Activated effector memory CD4-positive, alpha-beta T cell treated with Interleukin-2 at 50 U/mL for 16 hours (primary cell): ENCODE data around the gene MAU2.

ENCODE experiments used
- DNase-seq: peaks from one replicate; pipeline ENCODE4 v3.0.0-alpha.2; 2020

MAU2 gene

GRCh38 chr19:19320361-19321140 lies at the start of gene MAU2, which contains the start of gene SUGP1:
Gene MAU2, plus strand, starts transcription at chr19:19320829. Its CDS starts 31 bp downstream, at chr19:19320860.
Gene SUGP1, minus strand, starts transcription at chr19:19320509. Its CDS starts 13 bp downstream, at chr19:19320496.
- DNase-seq: peak; percentile 84

DNA sequence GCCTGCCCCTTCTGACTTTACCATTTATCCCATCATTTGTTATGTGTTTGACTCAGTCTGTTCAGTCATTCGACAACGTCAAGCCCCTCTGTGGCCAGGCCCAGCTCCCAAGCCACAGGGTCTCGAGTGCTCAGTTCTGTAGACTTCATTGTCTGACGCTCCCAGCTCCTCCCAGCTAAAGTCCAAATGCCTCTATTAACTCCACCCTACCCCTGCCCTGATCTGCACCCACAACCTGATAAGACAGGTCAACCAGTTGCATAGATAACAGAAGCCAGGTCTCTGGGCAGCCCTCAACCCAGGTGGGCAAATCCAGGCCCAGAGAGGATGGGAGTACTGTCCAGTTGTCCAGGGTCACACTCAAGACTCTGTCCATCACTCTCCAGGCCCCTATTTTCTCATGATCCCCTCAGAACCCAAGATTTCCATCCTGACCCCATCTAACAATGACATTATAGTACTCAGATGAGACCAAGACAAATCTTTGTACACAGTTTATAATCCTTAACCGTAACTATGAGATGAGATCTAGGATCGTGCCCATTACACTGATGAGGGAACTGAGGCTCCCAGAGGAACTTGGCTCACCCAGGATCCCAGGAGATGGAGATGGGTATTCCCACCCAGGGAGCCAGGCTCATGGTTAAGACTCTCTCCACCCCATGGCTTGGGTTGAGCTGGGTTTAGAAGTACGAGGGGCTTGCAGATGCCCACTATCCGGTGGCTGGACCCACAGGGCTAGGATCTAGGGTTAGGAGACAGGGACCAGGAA lies 48.6 kb upstream of the MAU2 start:
- DNase-seq: no peak

DNA sequence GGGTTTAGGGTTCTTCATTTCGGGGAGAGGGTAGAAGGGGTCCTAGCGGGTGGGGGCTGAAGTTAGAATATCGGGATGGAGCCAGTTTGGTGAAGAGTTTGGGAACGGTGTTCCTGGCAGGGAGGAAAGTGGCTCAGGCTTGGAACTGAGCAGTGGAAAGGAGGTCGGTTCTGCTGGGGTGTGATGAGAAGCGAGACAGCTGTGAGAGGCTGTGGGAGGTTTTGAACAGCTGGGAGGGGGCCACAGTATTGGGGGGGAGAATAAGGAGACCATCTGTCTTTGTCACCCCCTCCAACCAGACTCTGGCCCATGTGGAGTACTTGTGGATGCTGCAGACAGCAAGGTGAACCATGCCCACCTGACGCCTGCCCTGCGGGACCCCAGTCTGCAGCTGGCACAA lies 46.5 kb upstream of the MAU2 start:
- no peak for DNase-seq

- no peak for DNase-seq
Measured at GRCh38 chr19:19274716-19275565, 45.7 kb upstream of the MAU2 start.

GRCh38 chr19:19276386-19276785 lies 44.2 kb upstream of the MAU2 start:
- DNase-seq: no peak

- DNase-seq: no peak
Measured at GRCh38 chr19:19276851-19277250, 43.8 kb upstream of the MAU2 start.

DNA sequence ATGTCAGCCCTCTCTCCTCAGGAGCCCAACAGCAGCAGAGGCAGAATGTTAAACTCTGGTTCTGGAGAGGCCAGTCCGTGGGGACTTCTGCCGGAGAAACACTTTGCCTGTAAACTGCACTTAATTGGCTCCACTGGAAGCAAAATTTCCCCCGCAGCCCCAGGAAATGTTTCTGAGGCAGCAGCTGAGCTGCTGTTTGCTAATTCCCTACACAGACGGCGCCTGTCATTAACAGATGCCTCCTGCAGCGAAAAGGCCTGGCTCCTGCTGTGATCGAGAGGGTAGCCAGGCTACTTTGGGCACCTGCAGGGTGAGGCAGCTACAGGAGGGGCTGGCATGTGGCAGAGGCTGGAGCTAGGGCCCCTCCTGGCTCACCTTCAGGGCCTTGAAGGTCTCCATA lies 42.3 kb upstream of the MAU2 start:
- no peak for DNase-seq

GRCh38 chr19:19279062-19279612 lies 41.5 kb upstream of the MAU2 start:
- DNase-seq: no peak

GRCh38 chr19:19279853-19280252 lies 40.8 kb upstream of the MAU2 start:
- no peak for DNase-seq

- DNase-seq: no peak
Measured at GRCh38 chr19:19280561-19280960, 40.1 kb upstream of the MAU2 start.

- DNase-seq: no peak
Measured at GRCh38 chr19:19285686-19286085, 34.9 kb upstream of the MAU2 start.

GRCh38 chr19:19292607-19293006 lies 28.0 kb upstream of the MAU2 start:
- DNase-seq: no peak

GRCh38 chr19:19294914-19295313 lies 25.7 kb upstream of the MAU2 start:
- no peak for DNase-seq

DNA sequence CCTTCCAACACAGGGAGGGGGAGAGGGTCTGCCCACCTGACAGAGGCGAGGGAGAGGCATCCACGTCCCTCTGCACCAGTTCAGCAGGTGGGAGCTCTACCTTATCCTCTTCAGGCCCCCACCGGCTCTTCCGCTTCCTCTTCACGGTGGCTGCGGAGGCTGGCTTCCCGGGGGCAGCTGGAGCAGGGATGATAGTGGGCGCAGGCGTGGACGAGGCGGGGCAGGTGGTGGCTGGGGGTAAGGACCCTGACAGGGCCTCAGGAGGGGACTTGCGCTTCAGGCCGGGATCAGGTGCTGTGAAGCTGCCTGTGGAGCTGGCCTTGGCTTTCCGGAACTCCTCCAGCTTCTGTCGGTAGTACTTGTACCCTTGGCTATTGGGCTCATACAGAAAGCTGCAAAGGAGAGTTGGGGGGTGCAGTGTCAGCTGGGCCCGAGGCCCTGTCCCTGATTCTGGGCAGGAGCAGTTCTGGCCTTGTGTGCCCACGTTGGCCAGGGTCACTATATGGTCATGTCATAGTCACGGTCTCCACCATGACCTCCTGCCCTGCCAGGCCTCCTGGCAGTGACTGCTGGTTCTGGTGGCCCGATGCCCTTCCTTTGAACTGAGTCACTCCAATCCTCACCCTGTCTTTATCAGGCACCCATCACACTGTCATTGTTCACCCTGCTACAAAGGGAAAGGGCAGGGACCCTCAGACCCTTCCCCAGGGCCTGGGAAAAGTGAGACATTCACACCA lies 23.5 kb upstream of the MAU2 start:
- no peak for DNase-seq

DNA sequence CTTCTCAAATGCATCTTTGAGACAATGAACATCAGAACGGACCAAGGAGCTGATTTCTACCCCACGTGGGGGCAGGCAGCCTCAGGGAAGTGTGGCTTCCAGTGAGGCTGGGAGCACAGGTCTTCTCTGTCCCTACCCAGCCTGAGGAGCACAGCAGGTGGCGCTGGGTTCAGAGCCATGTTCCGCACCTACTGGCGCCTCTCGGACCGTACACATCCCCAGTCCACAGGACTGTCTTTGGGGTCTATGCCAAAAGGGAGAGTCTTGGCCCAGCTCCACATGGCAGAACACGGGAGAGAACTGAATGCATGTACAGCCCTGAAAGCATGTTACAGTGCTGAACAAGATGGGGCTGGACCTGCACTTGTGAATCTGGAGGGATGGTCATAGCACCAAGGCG lies 22.9 kb upstream of the MAU2 start:
- no peak for DNase-seq

DNA sequence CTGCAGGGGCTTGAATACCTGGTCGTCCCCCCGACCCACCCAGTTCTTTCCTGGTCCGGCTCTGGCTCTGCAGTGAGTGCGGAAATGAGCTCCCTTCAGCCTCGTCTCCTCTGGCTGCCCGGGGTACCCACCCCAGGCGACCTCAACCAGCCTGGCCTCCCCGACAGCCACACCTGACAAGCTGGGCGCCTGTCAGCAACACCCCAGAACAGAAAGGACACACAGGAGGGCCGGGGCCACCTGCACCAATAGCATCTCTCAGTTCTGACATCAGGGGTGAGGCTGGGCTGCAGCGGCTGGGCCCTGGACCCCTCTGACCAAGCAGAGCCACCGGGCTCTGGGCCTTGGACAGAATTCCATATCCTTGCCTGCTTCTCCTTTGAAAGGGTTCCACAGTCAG lies 20.0 kb upstream of the MAU2 start:
- no peak for DNase-seq

- DNase-seq: no peak
Measured at GRCh38 chr19:19303411-19303810, 17.2 kb upstream of the MAU2 start.

DNA sequence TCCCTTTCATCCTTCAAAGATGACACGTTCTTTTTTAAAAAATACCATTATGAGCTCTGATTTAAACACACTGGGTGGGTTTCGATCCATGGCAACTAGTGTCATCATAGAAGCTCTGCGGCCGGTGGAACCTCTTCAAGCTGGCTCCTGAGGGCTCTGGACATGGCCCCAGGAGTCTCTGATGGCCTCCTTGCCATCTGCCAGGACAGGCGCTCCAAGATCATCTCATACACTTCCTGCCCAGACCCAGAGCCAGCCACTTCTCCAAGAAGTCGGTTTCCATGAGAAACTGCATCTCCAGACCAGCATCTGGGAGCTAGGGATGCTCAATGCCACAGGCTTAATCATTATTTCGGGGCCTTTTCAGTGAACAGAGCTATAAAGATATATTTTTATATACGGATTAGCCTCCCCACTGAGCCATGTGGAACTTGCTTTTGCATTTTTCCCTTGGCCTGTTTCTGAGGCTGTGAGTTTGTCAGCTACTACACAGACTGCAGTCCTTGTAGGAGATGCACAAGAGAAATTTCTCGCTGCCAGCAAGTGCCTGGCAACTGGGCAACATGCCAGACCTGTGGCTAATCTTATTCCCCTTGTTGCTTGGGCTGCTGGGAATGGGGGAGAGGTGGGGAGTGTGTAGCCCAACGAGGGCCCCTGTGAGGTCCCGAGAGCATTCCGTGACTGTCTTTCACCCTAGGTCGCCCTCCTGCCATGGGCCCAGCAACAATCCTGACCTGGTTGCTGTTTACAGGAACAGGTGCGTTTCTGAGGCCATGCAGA lies 16.3 kb upstream of the MAU2 start:
- no peak for DNase-seq

DNA sequence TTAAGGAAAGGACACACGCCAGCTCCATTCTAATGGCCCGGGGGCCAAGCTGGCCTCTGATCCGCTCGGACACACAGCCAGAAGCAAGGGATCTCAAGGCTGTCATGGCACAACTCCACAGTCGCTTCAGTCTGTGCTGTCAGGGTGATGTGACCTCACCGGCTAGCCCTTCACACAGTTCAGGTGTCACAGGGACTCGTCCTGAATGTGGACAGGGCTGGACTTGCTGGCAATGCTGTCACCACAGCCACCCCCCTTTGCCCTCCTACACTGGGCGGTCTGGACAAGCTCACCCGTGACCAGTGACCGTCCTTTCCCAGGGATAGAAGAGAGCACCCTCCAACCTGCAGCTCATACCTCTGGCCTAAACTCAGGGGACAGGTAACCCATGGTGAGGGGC lies 15.6 kb upstream of the MAU2 start:
- DNase-seq: no peak

GRCh38 chr19:19305696-19306095 lies 14.9 kb upstream of the MAU2 start:
- no peak for DNase-seq

- DNase-seq: no peak
Measured at GRCh38 chr19:19306191-19306590, 14.4 kb upstream of the MAU2 start.
